GM18511 (cell line): Measurements from ENCODE around the gene FN3KRP.

Experiments
- ATAC-seq: cut with Tn5 transposase; IDR thresholded peaks from one replicate; pipeline ENCODE4 v1.9.1; 2021; ENCODE audit warnings: mild to moderate bottlenecking, moderate library complexity; ENCODE audit not compliant: unreplicated experiment

Gene FN3KRP

DNA sequence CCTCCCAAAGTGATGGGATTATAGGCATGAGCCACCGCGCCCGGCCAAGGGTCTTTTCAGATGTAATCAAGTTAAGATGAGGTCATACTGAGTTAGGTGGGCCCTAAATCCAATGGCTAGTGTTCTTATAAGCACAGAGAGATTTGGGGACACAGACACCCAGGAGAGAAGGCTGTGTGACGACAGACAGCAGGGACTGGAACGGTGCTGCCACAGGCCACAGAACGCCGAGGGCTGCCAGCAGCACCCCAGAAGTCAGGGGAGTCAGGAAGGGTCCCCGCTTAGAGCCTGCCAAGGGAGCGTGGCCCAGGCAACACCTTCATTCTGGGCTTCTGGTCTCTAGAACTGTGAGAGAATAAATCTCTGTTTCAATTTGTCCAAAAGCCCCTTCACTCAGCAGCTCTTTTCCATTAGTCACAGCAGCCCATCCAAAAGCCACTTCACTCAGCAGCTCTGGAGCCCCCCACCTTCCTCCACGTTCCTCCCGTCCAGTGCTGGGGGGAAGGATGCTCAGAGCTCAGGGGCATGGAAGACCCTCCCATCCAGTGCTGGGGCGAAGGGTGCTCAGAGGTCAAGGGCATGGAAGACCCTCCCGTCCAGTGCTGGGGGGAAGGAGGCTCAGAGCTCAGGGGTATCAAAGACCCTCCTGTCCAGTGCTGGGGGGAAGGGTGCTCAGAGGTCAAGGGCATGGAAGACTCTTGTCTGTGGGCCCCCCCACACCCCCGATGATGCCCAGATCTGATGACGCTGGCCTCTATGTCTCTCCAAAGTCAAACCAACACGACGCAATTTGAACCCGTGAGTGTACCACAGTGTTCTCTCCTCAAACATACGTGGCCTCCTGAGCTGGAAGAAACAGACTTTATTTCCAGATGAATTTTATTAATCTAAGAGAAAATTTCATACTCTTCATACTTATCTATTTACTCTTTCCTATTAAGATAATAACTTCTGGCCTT is 29.9 kb upstream of the FN3KRP start:
- no peak for ATAC-seq

DNA sequence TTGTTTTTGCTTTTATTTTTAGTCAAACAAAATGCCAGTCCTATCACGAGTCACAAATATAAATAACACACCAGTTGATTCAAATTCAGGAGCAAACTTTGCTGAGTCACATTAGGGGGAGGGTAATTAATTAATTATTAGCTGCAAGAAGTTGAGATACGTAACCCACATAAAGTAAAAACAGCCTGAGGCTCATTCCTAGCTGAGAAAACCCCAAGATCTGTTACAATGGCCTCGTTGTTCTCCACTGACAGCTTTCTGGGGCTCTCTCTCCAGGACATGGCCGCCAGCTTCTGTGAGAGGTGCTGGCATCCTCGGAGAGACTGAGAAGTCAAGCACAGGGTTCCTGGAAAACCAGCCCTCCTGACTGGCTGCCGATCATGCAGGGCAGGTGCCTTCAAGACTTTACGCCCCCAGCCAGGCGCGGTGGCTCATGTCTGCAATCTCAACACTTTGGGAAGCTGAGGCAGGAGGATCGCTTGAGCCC is 29.1 kb upstream of the FN3KRP start:
- no peak for ATAC-seq

GRCh38 chr17:82687871-82688270 is 28.6 kb upstream of the FN3KRP start:
- no peak for ATAC-seq

GRCh38 chr17:82689077-82689476 is 27.4 kb upstream of the FN3KRP start:
- ATAC-seq: no peak

GRCh38 chr17:82690786-82691489 is 25.6 kb upstream of the FN3KRP start:
- no peak for ATAC-seq

GRCh38 chr17:82691714-82692113 is 24.8 kb upstream of the FN3KRP start:
- no peak for ATAC-seq

DNA sequence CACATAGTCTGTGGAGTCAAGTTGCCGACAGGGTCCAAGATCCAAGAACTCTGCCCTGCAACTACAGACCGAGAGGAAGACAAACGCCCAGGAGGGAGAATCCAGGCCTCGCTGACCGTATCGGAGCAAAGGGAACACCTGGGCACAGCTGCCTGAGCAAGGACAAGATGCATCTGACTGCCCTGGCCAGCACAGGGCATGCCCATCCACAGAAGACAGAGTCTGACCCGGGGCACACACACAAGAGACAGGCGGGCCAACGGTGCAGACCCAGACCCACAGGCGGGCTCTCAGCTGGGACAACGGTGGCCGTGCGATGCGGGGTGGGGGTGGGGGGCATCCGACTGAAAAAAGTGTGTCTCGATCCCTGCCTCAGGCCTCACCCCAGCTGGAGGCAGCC is 24.2 kb upstream of the FN3KRP start:
- no peak for ATAC-seq

DNA sequence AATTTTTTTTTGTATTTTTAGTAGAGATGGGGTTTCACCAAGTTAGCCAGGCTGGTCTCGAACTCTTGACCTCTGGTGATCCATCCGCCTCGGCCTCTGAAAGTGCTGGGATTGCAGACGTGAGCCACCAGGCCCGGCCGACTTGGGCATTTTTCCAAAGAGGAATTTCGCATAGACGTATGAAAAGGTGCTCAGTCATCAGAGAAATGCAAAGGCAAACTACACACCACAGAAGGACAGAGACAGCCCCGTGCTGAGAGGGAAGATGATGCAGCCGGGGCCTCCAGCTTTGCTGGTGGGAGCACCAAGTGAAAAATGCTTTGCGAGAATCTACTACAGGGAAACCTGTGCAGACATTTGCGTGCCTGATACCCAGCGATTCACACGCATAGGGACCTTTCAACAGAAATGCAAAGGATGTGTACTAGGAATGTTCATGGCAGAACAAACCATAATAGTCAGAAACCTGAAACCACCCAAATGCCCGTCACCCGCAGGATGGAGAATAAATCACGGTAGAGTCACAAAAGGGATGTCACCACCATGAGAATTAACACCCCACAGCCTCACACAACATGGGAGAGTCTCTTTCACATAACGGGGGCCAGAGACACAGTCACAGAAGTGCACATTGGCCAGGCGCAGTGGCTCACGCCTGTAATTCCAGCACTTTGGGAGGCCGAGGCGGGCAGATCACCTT is 23.2 kb upstream of the FN3KRP start:
- ATAC-seq: no peak

GRCh38 chr17:82694647-82695046 is 21.9 kb upstream of the FN3KRP start:
- ATAC-seq: no peak

GRCh38 chr17:82696259-82696658 is 20.2 kb upstream of the FN3KRP start:
- no peak for ATAC-seq

- no peak for ATAC-seq
These were observed 19.3 kb upstream of the FN3KRP start for GRCh38 chr17:82696916-82697807.

- no peak for ATAC-seq
These were observed 18.8 kb upstream of the FN3KRP start for GRCh38 chr17:82697808-82698064.

DNA sequence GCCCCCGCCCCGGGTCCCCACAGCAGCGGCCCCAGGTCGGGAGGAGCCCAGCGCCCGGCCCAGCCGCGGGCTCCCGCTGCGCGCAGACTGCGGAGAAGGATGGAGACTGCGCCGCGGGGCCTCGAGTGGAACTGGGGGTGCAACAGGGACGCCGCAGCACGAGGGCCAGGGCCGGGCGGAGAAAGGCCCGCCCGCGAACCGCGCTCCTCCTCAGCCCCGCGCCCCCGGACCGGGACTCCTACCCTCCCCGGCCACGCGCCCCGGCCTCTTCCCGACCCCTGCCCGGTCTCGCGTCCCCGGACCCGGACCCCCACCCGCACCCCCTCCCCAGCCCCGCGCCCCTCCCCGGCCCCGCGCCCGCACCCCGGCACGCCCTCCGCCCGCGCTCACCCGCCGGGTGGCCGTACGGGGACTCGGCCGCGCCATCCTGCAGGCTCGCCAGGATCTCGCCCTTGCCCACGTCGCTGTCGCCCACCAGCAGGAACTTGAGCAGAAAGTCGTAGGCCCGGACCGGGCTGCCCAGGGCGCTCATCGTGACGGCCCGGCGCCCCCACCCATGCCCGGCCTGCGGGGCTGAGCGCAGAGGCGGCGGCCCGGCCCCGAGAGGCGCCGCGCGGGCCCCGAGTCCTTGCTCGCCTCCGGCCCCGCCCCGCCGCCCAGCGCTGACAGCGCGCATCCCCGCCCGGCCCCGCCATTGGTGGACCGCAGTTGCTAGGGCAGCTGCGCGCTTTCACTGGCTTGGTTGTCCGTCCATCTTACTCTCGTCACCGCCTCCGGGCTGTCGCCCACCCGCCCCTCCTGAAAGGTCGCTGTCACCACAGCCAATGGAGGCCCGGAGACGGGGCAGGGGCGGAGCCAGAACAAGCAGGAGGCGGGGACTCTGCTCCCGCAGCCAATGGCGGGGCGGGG is 18.2 kb upstream of the FN3KRP start, which contains the start of gene RAB40B:
Gene RAB40B (minus strand): TSS at position 634 of the 909 bp plus-strand sequence. CDS start 102 bp downstream, at position 532.
- peak; percentile 96 for ATAC-seq

GRCh38 chr17:82698974-82699442 is 17.5 kb upstream of the FN3KRP start:
- no peak for ATAC-seq

DNA sequence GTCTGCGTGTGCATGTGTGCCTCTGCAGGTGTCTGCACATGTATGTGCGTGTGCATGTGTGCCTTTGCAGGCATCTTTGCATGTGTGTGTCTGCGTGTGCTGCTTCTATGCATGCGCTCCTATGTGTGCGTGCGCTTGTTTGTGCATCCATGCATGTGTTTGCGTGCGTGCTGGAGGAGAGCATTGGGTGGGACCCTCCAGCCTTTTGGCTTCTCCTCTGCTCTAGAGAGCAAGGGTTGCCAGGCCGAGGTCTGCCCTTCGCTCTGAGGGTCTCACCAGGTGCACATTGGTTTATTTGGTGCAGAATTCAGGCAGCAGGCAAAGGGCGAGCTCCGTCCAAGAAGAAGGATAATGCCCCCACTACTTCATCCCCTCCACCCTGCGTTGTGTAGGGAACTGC is 17.0 kb upstream of the FN3KRP start:
- no peak for ATAC-seq

- no peak for ATAC-seq
These were observed 14.1 kb upstream of the FN3KRP start for GRCh38 chr17:82702231-82702927.

GRCh38 chr17:82703036-82703745 is 13.3 kb upstream of the FN3KRP start:
- ATAC-seq: no peak
